Bronchial epithelial cell (primary cell): Measurements from ENCODE around the gene PRKG1. TPM values are rescaled to one million over a fixed set of nuclear protein-coding genes. Genes with fewer than 3 reads are reported as not detected.
"Not testable (repeated sequence)": the region's sequence is repeated elsewhere in the genome, so short reads cannot be mapped to it uniquely, and the experiment has no call there.

Source experiments
- DNase-seq: peaks from one replicate; pipeline ENCODE4 v3.0.0-alpha.2; 2010; ENCODE audit warnings: low read depth
- FAIRE-seq: peaks from 2 replicates; lab custom pipeline; 2011; peaks lifted over from hg19 to GRCh38; lab: Jason Lieb, UNC
- H3K27me3 ChIP-seq: 2 replicates; pipeline ENCODE4 v1.5.1; 2011; ENCODE audit warnings: low read length; ENCODE audit not compliant: control insufficient read depth, insufficient read depth
- H3K36me3 ChIP-seq: 2 replicates; pipeline ENCODE4 v1.5.1; 2011; ENCODE audit warnings: low read length; ENCODE audit not compliant: control insufficient read depth, insufficient read depth
- H3K4me3 ChIP-seq: 2 replicates; pipeline ENCODE4 v1.5.1; 2011; ENCODE audit warnings: mild to moderate bottlenecking, low read depth, low read length, control low read depth
- CTCF ChIP-seq: IDR thresholded peaks from 2 replicates; pipeline ENCODE4 v1.5.1; 2011; ENCODE audit warnings: mild to moderate bottlenecking, moderate library complexity, low read length, control low read depth, inconsistent platforms; ENCODE audit not compliant: insufficient read depth, severe bottlenecking
- total RNA-seq: library from RNA; depleted of rRNA; stranded (reverse); fragments of >200 nt; gene quantifications from 2 replicates; pipeline ENCODE4 v1.2.1, GENCODE V29; 2014

Gene PRKG1
- total RNA-seq, 1 donor from 2014 or later = 0.26 TPM

- Histone ChIP-seq H3K27me3 (no peaks in the 10 kb centered on the region), H3K4me3 (no peak overlapping the region), H3K36me3 (no peaks in the 10 kb centered on the region)
- no peak for TF ChIP-seq CTCF
- FAIRE-seq (no peak), DNase-seq (no peak)
Measured at GRCh38 chr10:51327432-51327831, 253.1 kb downstream of the PRKG1 start.

GRCh38 chr10:51340366-51340765 is 266.1 kb downstream of the PRKG1 start:
- H3K4me3 ChIP-seq = no peak overlapping the region
- no peaks in the 10 kb centered on the region for H3K27me3 ChIP-seq
- no peak for TF ChIP-seq CTCF
- DNase-seq (no peak), FAIRE-seq (no peak)
- no peaks in the 10 kb centered on the region for H3K36me3 ChIP-seq

- Histone ChIP-seq H3K36me3 (no peaks in the 10 kb centered on the region), H3K4me3 (no peak overlapping the region), H3K27me3 (no peaks in the 10 kb centered on the region)
- DNase-seq = peak; percentile 68
- TF ChIP-seq CTCF = no peak
- no peak for FAIRE-seq
Measured at GRCh38 chr10:51340845-51341610, 266.7 kb downstream of the PRKG1 start.

- not testable (repeated sequence) for H3K36me3 ChIP-seq, DNase-seq, H3K27me3 ChIP-seq, FAIRE-seq, H3K4me3 ChIP-seq
Measured at GRCh38 chr10:51341745-51342144, 267.5 kb downstream of the PRKG1 start.

GRCh38 chr10:51342381-51342780 is 268.1 kb downstream of the PRKG1 start:
- no peak overlapping the region for H3K4me3 ChIP-seq
- TF ChIP-seq CTCF = no peak
- FAIRE-seq = no peak

GRCh38 chr10:51343391-51343790 is 269.1 kb downstream of the PRKG1 start:
- Histone ChIP-seq H3K27me3 (no peaks in the 10 kb centered on the region), H3K4me3 (no peak overlapping the region), H3K36me3 (no peaks in the 10 kb centered on the region)
- no peak for DNase-seq
- no peak for FAIRE-seq
- no peak for TF ChIP-seq CTCF

More at GRCh38 chr10:51342381-51342780, 268.1 kb downstream of the PRKG1 start:
- H3K36me3 ChIP-seq = no peaks in the 10 kb centered on the region
- DNase-seq = no peak
- no peaks in the 10 kb centered on the region for H3K27me3 ChIP-seq
